GM18499 (cell line): ENCODE results near the gene FAM174B.

Experiments used
- ATAC-seq: cut with Tn5 transposase; IDR thresholded peaks from one replicate; pipeline ENCODE4 v1.9.1; 2021; ENCODE audit warnings: moderate number of reproducible peaks; ENCODE audit not compliant: insufficient read depth, unreplicated experiment

FAM174B gene

DNA sequence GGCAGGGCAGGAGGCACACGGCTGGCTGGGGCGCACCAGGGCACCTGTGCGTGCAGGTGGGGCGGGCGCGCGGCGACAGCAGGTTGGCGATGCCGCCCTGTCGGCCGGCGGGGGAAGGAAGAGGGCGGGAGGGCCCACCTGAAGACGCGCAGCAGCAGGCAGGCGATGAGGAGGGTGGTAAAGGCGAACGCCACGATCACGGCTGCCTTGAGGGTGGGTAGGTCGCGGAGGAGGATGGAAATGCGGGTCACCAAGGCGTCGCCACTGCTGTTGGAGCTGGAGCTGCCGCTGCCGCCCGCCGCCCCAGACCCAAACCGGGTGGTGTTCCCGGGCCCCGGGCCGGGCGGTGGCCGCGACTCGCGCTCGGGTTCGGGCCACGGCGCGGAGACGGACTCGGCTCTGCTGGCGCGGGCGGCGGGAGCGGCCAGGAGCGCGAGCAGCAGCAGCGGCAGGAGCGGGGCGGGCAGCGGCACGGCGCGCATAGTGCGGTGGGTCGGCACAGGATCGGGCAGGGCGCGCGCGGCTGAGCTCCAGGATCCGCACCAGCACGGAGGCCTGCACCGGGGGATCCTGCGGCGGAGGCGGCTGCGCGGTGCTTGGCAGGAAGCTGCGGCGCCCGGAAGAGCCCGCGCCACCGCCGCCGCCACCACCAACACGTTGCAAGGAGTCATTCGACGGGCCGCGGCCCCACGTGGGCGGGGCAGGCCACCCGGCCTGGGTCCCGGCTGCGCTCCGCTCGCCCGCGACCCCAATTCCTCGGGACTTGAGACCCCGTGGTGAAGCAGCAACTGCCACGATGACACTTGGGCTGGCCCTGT is at the start of gene FAM174B:
FAM174B (minus strand) TSS at position 598 of the 818 bp plus-strand sequence.
- ATAC-seq: no peak

DNA sequence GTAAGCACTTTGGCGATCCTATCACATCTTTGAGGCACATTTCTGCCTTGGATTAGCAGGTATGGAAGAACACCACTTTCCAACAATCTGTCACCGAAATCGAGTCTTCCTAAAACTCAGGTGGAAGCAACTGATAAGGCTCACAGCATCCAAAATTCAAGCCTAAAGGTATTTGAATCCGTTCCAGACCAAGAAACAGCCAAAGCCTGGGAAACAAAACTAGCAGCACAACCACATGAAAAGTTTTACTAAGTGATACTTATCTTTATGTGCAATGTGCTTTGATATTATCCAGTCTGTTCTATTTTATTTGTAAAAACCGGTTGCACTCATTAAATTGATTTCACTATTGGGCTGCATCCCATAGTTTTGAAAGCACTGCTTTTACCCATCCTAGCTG is 40.5 kb upstream of the FAM174B start:
- no peak for ATAC-seq

DNA sequence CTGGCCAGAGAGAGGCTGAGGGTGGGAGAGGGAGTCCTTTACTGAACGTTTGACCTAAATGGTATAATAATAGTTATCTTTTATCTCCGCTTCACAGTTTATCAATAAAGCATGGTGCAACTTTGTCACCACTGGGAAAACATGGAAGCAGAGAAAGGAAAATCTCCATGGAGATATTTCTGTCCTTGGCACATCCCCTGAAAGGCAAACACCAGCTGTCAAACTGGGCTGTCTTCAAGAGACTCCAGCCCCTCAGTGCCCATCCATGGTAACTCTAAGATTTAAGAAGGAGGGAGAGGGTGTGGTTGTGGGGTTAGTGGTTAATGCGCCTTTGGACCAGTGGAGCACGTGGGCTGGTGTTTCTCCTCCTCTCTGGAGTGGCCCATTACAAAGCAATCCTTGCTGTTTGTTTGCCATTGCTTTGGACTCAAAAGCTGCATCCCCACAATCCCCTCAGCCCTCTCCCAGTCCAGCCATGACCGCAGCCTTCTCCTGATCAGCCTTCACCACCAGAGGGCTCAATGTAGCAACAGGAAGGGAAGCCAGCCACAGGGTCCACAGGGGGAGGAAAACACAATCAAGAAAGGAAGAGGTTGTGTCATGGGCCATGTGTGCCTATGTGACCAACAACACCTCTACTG is 38.2 kb upstream of the FAM174B start:
- ATAC-seq: no peak

DNA sequence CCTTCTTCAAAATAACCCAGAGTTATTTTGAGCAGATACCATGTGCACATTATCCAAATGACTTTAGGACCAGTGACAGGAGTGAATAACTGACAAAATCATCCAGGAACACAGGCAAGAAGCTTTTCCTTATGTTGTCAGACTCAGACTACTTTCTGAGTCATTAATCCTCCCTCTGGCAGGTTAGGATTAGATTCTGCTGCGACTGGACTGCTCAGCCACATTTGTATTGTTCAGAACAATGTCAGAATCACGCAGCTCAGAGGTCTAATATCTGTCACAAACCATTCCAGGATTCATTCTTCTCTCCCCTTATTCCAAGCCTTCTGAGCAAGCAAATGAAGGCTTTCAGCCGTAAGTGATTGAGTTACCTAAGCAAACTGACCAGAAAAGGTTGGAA is 34.8 kb upstream of the FAM174B start:
- ATAC-seq: no peak

DNA sequence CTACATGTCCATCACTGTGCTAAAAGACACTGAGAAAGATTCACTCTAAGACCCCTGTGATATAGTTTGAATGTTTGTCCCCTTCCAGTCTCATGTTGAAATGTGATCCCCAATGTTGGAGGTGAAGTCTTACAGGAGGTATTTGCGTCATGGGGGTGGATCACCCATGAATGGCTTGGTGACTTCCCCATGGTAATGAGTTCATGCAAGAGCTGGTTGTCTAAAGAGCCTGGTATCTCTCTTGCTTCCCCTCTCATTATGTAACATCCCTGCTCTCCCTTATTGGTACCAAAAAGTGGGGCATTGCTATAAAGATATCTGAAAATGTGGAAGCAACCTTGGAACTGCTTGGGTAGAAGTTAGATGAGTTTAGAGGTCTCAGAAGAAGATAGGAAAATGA is 32.2 kb upstream of the FAM174B start:
- ATAC-seq: no peak

DNA sequence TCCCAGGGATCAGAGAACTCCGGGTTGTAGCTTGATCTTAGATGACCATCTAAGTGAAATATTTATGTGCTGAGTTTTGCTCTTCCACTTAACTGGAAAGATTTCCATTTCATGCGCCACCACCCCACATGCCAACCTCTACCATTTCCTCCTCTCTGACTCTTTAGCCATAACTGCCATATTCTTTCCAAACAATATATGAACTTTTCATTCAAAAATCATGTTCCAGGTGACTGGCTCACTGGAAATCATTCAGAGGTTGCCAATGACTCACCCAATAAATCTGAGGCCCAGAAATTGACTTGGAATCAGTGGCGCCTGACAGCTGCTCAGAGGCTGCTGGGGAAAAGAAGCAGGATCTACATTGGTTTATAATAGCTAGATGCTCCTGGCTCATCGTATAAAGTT is 31.6 kb upstream of the FAM174B start:
- no peak for ATAC-seq

DNA sequence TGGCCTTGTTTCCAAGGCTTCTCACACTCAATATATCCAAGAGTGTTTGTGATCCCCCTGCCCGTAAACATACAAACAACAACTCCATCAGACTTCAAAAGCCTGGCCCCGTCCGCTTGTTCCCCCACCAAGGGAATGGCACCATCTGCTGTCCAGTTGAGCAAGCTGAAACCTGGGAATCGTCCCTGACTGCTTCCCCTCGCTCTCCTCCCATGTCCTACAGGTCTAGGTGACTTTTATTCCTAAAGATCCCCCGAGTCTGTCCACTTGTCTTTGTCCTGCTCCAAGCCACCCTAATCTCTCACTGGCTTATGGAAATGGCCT is 27.9 kb upstream of the FAM174B start:
- no peak for ATAC-seq

DNA sequence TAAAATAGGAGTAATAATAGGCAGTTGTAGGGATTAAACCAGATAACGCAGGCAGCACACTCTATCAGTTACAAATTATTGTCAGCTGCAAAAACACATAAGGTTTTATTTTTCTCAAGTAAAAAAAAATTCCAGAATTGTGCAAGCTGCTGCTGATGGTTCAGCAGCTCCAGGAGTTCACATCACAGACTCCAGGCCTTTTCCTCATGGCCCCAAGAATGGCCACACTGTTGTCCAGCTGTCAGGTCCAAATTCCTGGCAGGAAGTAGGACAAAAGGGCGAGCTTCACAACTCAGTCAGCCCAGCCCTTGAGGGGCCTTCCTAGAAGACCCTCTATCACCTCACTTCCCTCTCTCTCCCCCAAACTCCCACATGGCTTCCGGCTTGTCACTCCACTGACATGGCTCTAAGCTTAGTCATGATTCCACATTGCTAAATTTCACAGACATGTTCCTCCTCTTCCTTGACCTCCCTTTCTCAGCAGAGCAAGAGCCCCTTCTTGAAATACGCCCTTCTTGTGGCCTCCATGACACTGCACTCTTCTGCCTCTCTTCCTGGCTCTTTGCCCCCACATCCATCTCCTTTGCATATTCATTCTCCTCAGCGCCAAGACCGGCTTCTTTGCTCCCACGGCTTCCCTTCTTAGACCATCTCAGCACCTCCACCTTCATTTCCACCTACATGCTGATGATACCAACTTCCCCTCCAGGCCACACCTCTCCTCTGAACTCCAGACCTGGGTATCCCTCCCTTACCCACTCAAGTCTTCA is 27.4 kb upstream of the FAM174B start:
- no peak for ATAC-seq

DNA sequence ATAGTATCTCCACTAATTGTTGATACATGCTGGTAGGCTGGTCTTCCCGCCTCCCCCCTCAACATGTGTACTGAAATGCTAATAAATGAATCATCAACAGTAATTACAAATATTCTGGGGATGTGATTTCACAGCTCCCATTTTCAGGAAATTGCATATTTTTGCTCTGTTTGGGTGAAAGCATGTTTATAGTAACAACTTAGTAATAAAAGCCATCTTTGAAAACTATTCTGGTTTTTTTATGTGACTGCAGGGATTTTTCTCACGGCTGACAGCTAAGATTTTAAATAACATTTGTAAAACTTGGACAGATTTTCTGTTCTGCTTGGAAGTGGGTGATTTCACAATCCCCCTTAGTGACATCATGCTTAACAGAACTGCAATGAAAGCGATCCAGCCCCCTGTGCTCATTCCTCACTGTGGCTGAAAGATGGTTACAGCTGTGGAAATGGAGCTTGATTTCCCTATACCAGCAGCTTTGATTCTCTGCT is 25.6 kb upstream of the FAM174B start:
- no peak for ATAC-seq

DNA sequence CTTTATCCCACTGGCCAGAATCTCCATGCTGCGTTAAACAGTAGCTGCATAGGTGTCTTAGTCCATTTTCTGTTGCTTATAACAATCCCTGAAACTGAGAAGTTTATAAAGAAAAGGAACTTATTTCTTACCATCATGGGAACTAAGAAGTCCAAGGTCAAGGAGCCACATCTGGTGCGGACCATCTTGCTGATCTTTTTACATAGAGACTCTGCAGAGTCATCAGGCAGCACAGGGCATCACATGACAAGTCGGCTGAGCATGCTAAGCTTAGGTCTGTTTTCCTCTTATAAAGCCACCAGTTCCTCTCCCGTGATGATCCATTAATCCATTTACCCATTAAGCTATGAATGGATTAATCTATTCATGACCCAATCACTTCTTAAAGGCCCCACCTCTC is 22.4 kb upstream of the FAM174B start:
- ATAC-seq: no peak

DNA sequence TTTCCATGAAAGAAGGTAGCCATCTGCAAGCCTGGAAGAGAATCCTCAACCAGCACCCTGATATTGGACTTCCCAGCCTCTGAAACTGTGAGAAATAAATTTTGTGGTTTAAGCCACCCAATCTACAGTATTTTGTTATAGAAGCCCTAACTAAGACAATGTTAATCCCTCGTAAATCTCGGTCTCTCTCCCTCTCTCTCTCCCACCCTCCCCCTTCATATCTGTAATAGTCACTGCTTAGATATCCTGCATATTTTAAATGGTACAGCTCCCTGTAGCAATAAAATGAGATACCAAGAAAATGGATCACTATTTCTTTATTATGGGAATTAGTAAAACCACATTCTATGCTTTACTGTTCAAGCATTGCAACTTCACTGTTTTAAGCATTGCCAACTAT is 21.0 kb upstream of the FAM174B start:
- no peak for ATAC-seq

DNA sequence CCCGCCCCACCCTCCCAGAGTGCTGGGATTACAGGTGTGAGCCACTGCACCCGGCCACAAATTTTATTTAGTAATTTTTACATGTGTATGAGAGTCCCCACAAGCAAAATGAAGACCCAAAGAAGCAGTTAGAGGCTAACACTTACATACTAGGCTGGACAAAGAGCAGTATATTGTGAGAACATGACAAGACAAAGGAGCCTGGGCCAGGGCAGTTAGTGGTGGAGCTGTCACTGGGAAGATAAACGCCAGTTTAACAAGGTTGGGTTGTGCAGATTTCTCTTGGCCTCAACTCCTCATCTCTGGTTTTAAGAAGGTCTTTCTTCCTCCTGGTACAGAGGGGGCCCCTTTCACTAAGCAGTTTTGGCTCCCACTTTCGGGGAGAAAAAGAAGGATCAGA is 19.9 kb upstream of the FAM174B start:
- ATAC-seq: no peak

DNA sequence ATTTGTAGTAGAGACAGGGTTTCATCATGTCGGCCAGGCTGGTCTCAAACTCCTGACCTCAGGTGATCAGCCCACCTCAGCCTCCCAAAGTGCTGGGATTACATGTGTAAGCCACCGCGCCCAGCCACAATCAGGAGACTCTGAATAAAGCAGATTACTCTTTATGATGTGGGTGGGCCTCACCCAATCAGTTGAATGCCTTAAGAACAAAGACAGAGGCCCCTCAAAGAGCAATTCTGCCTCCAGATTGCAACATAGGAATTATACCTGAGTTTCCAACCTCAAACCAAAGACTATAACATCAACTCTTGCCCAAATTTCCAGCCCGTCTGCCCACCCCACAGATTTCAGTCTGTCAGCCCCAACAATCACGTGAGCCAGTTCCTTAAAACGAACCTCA is 18.8 kb upstream of the FAM174B start:
- no peak for ATAC-seq

DNA sequence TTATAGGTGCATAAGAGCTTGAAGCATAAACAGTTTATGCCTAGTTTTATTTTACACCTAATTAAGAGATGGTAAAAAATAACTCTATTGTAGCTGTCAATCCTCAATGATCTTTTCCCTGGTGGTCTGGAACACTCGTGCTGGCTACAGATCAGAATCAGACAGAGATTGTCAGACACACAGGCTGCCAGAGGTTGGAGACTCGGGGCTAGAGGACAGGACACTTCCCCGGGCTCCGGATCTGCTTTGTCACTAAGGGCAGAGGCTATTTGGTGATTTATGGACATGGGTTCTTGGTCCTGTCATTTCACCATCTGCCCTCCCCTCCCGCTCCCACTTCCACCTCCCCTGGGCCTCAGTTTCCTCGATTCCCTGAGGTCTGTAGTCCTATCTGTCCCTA is 16.5 kb upstream of the FAM174B start:
- no peak for ATAC-seq

DNA sequence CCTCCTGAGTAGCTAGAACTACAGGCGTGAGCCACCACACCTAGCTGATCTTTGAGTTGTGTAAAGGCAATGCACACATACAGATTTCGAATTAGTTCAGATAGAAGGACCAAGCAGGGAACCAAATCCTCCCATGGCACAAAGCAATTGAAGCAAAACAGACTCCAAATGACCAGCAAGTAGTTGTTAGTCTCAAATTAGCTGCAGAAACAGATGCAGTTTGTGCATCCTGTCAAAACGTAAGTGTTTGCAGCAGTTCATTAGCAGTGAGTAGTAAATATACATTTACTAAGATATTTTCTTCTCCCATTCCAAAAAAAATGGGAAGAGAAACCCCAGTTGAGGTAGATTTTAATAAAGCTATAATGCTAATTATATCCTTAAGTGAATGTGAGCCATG is 15.8 kb upstream of the FAM174B start:
- ATAC-seq: no peak

DNA sequence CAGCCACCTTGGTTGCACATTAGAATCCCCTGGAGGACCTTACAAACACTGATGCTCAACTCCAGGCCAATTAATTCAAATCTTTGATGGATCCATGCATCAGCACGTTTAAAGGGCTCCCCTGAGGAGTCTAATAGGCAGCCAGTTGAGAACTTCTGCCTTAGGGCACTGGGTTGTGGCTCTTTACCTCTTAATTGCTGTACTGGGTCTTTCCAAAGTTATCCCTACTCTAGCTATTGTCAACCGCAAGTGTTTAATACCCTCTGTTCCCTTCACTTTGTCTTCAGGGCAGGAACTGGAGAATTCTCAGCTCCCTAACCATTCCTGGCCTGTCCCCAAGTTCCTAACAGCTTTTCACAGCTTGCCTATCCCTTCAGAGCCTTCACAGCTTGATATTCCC is 15.0 kb upstream of the FAM174B start:
- no peak for ATAC-seq

DNA sequence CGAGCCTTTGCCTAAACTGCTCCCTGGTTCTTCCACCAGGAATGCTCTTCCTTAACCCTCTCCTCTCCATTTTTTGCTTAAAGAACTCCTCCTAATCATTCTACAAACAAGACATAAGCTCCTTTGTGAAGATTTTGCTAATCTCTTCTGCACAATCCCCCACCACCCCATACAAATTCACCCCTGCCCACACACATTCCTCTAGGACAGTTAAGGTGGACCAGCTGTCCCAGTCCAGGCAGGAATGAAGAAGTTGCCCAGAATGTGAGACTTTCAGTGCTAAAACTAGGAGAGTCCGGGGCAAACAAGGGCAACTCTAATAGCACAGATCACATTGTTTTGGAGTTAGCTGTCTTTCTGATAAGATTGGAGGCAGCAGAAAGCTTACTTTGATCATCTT is 13.9 kb upstream of the FAM174B start:
- ATAC-seq: no peak

DNA sequence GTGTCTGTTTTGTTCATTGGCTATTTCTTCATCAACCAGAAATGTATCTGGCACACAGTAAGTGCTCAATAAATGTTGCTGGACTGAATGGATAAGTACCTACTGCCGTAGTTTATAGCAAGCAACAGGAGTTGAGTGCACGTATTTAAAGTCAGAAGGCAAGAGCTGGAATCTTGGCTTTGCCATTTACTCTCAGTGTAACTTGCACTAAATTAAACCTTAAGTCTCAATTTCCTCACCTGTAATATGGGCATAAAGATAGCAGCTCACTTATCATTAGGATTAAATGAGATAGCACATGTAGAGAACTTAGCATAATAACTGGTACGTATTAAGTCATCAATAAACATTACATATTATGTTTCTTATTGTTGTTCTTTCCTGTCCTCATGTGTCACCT is 13.0 kb upstream of the FAM174B start:
- ATAC-seq: no peak

DNA sequence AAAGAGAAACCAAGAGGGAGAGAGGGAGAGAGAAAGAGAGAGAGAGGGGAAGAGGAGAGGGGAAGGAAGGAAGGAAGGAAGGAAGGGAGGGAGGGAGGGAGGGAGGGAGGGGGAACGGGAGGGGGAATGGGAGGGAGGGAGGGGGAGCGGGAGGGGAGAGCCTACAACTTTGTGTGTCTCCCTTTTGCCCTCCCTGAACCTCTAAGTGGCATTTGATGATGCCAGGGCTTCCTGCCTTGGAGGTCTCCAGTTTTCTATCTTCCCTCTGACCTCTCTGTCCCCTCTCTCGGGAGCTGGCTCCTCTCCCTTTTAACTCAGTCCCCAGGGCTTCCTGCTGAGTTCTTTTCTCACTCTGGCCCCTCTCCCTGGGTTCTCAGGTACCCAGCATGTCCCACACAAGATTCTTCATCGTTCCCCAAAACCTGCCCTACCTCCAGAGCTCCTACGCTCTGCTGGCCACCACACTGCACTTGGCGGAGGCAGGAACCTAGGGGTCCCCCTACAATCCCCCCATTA is 12.5 kb upstream of the FAM174B start:
- ATAC-seq: no peak

DNA sequence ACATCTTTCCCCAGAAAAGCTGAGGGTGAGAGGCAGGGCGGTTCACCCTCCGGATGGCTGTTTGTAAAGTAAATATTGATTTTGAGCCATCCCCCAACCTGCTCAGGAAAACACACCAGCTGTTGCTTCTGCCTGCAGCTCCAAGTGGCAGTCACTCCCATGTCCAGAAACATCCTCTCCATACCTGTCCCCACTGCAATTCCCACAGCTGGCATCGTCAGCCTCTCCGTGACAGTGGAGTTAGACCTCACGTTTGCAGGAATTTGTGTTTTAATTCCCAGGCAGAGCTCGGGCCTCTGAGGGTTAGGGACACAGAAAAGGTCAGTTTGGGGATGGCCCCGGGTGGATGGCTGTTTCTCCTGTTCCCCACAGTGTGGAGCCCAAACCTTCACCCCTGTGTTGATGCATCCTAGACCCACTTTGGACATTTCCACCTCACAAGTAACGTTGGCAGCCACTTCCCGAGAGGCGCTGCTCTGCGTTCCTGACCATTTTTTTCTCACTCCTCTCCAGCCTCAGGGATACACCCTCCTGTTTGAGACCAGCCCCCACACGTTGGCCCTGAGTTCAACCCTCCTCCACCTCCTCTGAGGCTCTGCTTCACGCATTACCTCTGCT is 11.8 kb upstream of the FAM174B start:
- ATAC-seq: no peak

DNA sequence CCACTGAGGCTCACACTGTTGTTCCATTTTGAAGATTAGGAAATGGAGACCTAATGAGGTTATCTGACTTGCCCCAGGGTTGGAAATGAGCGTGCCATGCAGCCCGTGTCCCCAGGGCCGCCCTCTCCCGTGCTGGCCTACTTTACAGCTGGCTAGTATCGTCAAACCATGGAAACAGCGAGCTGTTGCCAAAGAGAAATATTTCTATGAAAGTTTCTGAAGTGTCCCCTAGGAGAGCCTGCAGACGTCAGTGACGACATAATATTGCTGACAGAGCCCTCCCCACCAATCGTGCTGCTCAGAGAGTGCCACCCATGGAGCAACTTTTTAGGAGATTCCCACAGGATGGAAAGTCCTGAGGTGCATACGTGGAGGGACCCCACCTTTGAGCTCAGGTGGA is 11.2 kb upstream of the FAM174B start:
- no peak for ATAC-seq
